PC-3 (cell line): ENCODE results near the gene MMP14. TPM values are rescaled to one million over a fixed set of nuclear protein-coding genes. Genes with fewer than 3 reads are reported as not detected.

ENCODE experiments used
- ATAC-seq: fragments of 200-7000 bp; cut with Tn5 transposase; 2 replicates; pipeline ENCODE4 v1.9.1; 2020; ENCODE audit warnings: mild to moderate bottlenecking, moderate library complexity
- Bru-seq: library from RNA; stranded (reverse); fragments of 400-500 nt; gene quantifications from one replicate; lab custom pipeline; 2021; lab: Mats Ljungman, UMichigan
- BruChase-seq, 2 experiments: library from RNA; stranded (reverse); fragments of 400-500 nt; gene quantifications; one replicate each; lab custom pipeline; 2021; lab: Mats Ljungman, UMichigan
- BruUV-seq: library from RNA; stranded (reverse); fragments of 400-500 nt; replicated peaks from 2 replicates; lab custom pipeline; 2021; lab: Mats Ljungman, UMichigan
- CTCF ChIA-PET: fragments of 300-600 bp; sonication (Branson Sonifier 250); formaldehyde crosslinking; loops from one replicate; lab custom pipeline; 2022; ENCODE audit warnings: antibody characterized with exemption; lab: Charles Lee
- POLR2A ChIA-PET: fragments of 300-600 bp; sonication (Branson Sonifier 250); formaldehyde crosslinking; loops from one replicate; lab custom pipeline; 2022; ENCODE audit warnings: antibody characterized with exemption; ENCODE audit not compliant: unreplicated experiment; lab: Charles Lee
- DNase-seq: peaks from one replicate; pipeline ENCODE4 v3.0.0-alpha.2; 2015
- H2AFZ ChIP-seq: fragments of 300-600 bp; sonication (generic); 2 replicates; pipeline ENCODE4 v1.6.0; 2016; ENCODE audit warnings: antibody characterized with exemption, low read length
- H3F3A ChIP-seq: fragments of 300-600 bp; sonication (generic); one replicate; pipeline ENCODE4 v1.6.0; 2017; ENCODE audit warnings: antibody characterized with exemption, low read length, control low read depth, mild to moderate bottlenecking; ENCODE audit not compliant: unreplicated experiment
- H3K27ac ChIP-seq: fragments of 300-600 bp; sonication (generic); 2 replicates; pipeline ENCODE4 v1.5.1; 2016; ENCODE audit warnings: mild to moderate bottlenecking, low read length
- H3K27me3 ChIP-seq: fragments of 300-600 bp; sonication (generic); 2 replicates; pipeline ENCODE4 v1.6.1; 2016; ENCODE audit warnings: low read length, mixed read lengths
- H3K36me3 ChIP-seq: fragments of 300-600 bp; sonication (generic); 2 replicates; pipeline ENCODE4 v1.6.1; 2016; ENCODE audit warnings: low read depth, mixed run types, low read length, mixed read lengths
- H3K4me1 ChIP-seq: fragments of 300-600 bp; sonication (generic); 2 replicates; pipeline ENCODE4 v1.5.1; 2016; ENCODE audit warnings: low read length; ENCODE audit not compliant: insufficient read depth
- H3K4me2 ChIP-seq: fragments of 300-600 bp; sonication (generic); 2 replicates; pipeline ENCODE4 v1.6.0; 2016; ENCODE audit warnings: low read length
- H3K4me3 ChIP-seq: fragments of 300-600 bp; sonication (generic); 2 replicates; pipeline ENCODE4 v1.5.1; 2016; ENCODE audit warnings: mild to moderate bottlenecking, low read length, mixed read lengths
- H3K79me2 ChIP-seq: fragments of 300-600 bp; sonication (generic); 2 replicates; pipeline ENCODE4 v1.6.1; 2017; ENCODE audit warnings: low read length, mixed read lengths
- H3K9ac ChIP-seq: fragments of 300-600 bp; sonication (generic); 2 replicates; pipeline ENCODE4 v1.6.0; 2016; ENCODE audit warnings: mild to moderate bottlenecking, low read length
- H3K9me2 ChIP-seq: fragments of 300-600 bp; sonication (generic); replicated peaks from 2 replicates; pipeline ENCODE4 v1.6.1; 2016; ENCODE audit warnings: mixed run types, low read length, mixed read lengths
- H3K9me3 ChIP-seq: fragments of 300-600 bp; sonication (generic); 2 replicates; pipeline ENCODE4 v1.6.1; 2016; ENCODE audit warnings: low read length, mixed read lengths
- H4K20me1 ChIP-seq: fragments of 300-600 bp; sonication (generic); 2 replicates; pipeline ENCODE4 v1.6.1; 2016; ENCODE audit warnings: low read length, mixed read lengths
- CTCF ChIP-seq: fragments of 300-600 bp; sonication (generic); conservative IDR thresholded peaks from 2 replicates; pipeline ENCODE4 v1.5.1; 2017; ENCODE audit warnings: antibody characterized with exemption, low read depth, mild to moderate bottlenecking, low read length
- EZH2 ChIP-seq: fragments of 300-600 bp; sonication (generic); IDR thresholded peaks from one replicate; pipeline ENCODE4 v1.6.1; 2017; ENCODE audit warnings: antibody characterized with exemption, mild to moderate bottlenecking, low read length; ENCODE audit not compliant: unreplicated experiment
- EZH2phosphoT487 ChIP-seq: fragments of 300-600 bp; sonication (generic); IDR thresholded peaks from 2 replicates; pipeline ENCODE4 v1.6.1; 2018; ENCODE audit warnings: mild to moderate bottlenecking, antibody characterized with exemption, low read length, borderline replicate concordance
- intact Hi-C: fragments of 100-400 bp; cut with micrococcal nuclease; formaldehyde crosslinking; loops from 2 replicates; pipeline ENCODE4 v1.9.0; 2023
- long read RNA-seq: library from polyadenylated mRNA; unstranded; transcript quantifications from one replicate; pipeline ENCODE4 v2.0.0, GENCODE V29; 2021; ENCODE audit not compliant: unreplicated experiment
- total RNA-seq: library from RNA; depleted of rRNA; stranded (reverse); fragments of >200 nt; gene quantifications from 2 replicates; pipeline ENCODE4 v1.2.3, GENCODE V29; 2014; rRNA removed

MMP14 gene
- total RNA-seq (80.4 and 85.0 TPM in 2 replicates), Bru-seq, nascent RNA (percentile 79 among the genes with signal in this experiment), BruChase-seq, experiment 1, labeled RNA remaining after a 6-hour chase (percentile 91 among the genes with signal in this experiment), BruChase-seq, experiment 2, labeled RNA remaining after a 2-hour chase (percentile 85 among the genes with signal in this experiment)
- long read RNA-seq, transcript MMP14-201 (10 exons, 3,732 nt), result major isoform, 10 of 19 reads
- long read RNA-seq, partial matches to known transcripts, result 9 of 19 reads
- long read RNA-seq, other reads (novel, unspliced or antisense), result 0 of 19 reads

GRCh38 chr14:22836301-22837113 is at the start of gene MMP14:
MMP14 (plus strand) TSS chr14:22836585; CDS start chr14:22836818, 233 bp downstream.
- Histone ChIP-seq H3K4me1 (peaks cover 24% of the 10 kb centered on the region; the same call in 1 of the 2 replicates), H3K79me2 (peaks cover 46% of the 10 kb centered on the region), H3K36me3 (peaks cover 10% of the 10 kb centered on the region; the same call in 1 of the 2 replicates), H3F3A (peaks cover 6% of the 10 kb centered on the region), H3K9me2 (no peaks in the 10 kb centered on the region), H3K27me3 (no peaks in the 10 kb centered on the region), H3K27ac (peak within 1 kb of the TSS; percentile 47), H3K9ac (peak within 1 kb of the TSS; percentile 94), H3K9me3 (no peaks in the 10 kb centered on the region), H2AFZ (peak within 1 kb of the TSS; percentile 66), H4K20me1 (no peaks in the 10 kb centered on the region), H3K4me2 (peak within 1 kb of the TSS; percentile 90), H3K4me3 (peak within 1 kb of the TSS; percentile 93)
- ATAC-seq (peak; percentile 79), DNase-seq (peak; percentile 65)
- TSS peak; percentile 59 for BruUV-seq
- POLR2A ChIA-PET, result interaction anchor here (0.6 to 2.1 kb wide), 4 partner anchors 15 to 247 kb away, joined by 3 to 14 read pairs (median 4); partner anchors contain the start of gene DAD1
- TF ChIP-seq EZH2phosphoT487 (no peak), CTCF (peak; percentile 42), EZH2 (no peak)
- intact Hi-C loops, result loop anchor here (1.0 kb wide), 1 partner anchor 15 kb away; no protein-coding TSS in a partner anchor
- CTCF ChIA-PET, result interaction anchor here (0.6 to 2.5 kb wide), 2 partner anchors 15 to 275 kb away, joined by 3 to 11 read pairs; no protein-coding TSS in a partner anchor

GRCh38 chr14:22786685-22787084 is 49.7 kb upstream of the MMP14 start:
- no peaks in the 10 kb centered on the region for H3K36me3 ChIP-seq
- no peaks in the 10 kb centered on the region for H4K20me1 ChIP-seq
- DNase-seq, result no peak
- H3K27ac ChIP-seq, result no peak overlapping the region
- ChIA-PET POLR2A (no interaction called here), CTCF (no interaction called here)
- H3K27me3 ChIP-seq, result no peaks in the 10 kb centered on the region
- H3K4me2 ChIP-seq, result no peak overlapping the region
- no TSS peak for BruUV-seq
- no peak for ATAC-seq
- intact Hi-C loops, result no loop called here
- H3K79me2 ChIP-seq, result no peaks in the 10 kb centered on the region
- H3K9me3 ChIP-seq, result no peaks in the 10 kb centered on the region
- H3K4me3 ChIP-seq, result no peak overlapping the region
- H2AFZ ChIP-seq, result no peak overlapping the region
- no peak overlapping the region for H3K9ac ChIP-seq
- no peaks in the 10 kb centered on the region for H3F3A ChIP-seq
- H3K9me2 ChIP-seq, result no peaks in the 10 kb centered on the region
- peaks cover 20% of the 10 kb centered on the region for H3K4me1 ChIP-seq
- no peak for TF ChIP-seq CTCF
- TF ChIP-seq EZH2phosphoT487, result no peak
- no peak for TF ChIP-seq EZH2
